ENCODE data around the gene D2HGDH. TPM values are rescaled to one million over a fixed set of nuclear protein-coding genes. Genes with fewer than 3 reads are reported as not detected.

The D2HGDH gene
- total RNA-seq, 1 donor from 2014 or later: 19.6 TPM

DNA sequence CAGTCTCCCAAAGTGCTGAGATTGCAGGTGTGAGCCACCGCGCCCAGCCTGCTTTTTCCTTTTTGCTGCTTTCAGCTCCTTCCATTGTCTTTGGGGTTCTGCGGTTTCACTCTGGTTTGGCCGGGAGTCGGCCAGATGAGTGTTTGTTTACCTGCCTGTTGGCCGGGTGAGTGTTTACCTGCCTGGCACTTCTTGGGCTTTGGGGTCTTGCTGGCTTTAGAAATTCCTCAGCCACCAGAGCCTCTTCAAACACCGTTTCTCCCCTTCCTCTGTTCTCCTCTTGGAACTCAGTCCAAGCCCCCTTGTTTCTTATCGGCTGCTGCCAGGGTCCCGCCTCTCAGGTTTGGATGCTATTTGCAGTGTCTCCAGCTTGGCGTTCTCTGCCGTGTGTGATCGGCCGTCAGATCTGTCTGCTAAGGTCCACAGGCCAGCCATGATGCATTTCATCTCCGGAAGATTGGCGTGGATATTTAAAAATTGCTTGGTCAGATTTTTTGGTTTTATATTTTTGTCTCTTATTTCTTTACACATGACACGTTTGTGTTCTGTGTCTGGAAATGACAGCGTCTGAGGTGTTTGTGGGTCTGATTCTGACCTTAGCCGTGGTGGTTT is 28.0 kb downstream of the D2HGDH start:
- intact Hi-C loops (cut with DNase I): no loop called here
- DNase-seq (ENCODE audit: missing footprints) (peak; percentile 30), ATAC-seq (no peak)

DNA sequence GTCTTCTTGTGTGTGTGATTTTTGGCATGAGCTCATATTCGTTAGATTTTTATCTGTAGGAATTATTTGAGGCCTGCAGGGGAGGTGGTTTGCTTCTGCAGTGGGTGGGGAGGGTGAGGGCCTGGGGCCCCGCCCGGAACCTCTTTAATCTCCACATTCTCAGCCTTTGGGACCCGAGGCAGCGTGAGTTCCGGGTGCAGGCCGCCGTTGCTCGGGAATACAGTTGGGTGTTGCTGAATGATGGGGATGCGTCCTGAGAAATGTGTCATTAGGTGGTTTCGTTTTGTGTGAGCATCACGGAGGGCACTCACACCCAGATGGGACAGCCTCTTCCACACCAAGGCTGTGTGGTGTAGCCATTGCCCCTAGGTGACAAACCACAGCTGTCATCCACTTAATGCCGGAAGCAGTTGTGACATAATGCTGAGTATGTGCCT is 28.5 kb downstream of the D2HGDH start:
- DNase-seq (ENCODE audit: missing footprints) (peak; percentile 37), ATAC-seq (no peak)
- intact Hi-C loops (cut with DNase I): no loop called here

DNA sequence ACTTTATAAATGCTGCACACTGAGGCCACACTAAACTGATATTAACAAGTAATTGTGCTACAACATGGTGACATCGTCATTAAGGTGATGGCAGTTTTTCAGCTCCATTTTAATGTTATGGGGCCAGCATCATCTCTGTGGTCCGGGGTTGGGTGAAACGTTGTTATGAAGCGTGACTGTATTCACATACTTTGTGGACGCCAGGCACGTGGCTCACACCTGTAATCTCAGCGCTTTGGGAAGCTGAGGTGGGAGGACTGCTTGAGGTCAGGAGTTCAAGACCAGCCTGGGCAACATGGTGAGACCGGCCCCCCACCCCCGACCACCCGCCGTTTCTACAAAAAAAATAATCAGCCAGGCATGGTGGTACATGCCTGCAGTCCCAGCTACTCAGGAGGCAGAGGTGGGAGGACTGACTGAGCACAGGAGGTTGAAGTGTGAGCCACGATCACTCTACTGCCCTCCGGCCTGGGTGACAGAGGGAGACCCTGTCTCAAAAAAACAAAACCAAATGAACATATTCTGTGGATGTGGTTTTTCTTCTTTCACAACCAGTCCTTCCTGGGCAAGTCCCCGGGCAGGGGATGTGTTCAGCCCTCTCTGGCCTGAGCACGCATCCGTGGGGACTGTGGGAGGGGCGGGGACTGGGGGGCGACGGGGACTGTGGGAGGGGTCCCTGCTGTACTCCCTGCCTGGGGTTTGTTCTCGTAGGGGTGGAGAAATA is 29.3 kb downstream of the D2HGDH start:
- DNase-seq (ENCODE audit: missing footprints) (peak; percentile 23), ATAC-seq (no peak)
- intact Hi-C loops (cut with DNase I): no loop called here

DNA sequence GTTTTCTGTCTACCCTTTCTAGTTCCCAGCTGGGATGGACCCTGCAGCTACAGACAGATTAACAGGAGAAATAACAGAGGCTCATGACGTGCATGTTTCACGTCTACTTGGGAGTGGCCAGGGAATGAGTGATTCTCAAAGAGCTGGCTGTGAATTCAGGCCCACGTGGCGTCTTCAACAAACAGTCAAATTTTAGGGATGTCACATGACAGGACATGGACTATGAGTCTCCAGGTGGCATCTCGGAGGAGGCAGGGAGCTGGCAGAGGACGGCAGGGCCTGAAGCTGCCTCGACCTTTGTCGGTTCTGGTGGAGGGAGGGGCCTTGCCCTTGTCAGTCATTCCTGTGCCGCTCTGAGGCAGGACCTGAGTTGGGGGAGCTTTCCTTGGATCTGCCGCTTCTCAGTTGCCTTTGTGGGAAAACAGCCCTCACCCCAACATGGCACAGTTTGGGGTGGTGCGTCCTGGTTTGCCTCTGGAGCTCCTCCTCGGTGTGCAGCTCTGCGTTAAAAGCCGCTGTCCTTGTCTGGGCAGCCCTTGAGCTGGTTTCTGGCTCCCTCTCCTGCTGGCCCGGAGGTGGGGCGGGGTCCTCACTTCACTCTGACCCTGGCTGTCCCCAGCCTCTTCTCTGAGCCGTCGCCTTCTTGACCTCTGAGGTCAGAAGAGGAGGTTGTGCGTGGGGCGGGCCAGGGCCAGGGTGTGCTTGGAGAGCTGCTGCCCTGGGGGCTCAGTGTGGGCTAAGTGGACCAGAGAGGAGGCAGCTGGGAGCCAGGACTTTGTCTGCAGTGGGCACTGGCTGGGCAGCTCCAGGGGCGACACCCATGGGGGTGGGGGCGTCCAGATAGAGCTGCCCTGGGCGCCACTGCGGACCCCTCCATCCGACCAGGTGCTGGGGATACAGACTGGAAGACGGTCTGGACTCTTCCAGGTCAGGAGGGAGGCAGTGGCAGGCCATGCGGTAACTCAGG is 30.1 kb downstream of the D2HGDH start:
- DNase-seq (ENCODE audit: missing footprints): peak; percentile 33
- ATAC-seq: no peak
- intact Hi-C loops (cut with DNase I): no loop called here

DNA sequence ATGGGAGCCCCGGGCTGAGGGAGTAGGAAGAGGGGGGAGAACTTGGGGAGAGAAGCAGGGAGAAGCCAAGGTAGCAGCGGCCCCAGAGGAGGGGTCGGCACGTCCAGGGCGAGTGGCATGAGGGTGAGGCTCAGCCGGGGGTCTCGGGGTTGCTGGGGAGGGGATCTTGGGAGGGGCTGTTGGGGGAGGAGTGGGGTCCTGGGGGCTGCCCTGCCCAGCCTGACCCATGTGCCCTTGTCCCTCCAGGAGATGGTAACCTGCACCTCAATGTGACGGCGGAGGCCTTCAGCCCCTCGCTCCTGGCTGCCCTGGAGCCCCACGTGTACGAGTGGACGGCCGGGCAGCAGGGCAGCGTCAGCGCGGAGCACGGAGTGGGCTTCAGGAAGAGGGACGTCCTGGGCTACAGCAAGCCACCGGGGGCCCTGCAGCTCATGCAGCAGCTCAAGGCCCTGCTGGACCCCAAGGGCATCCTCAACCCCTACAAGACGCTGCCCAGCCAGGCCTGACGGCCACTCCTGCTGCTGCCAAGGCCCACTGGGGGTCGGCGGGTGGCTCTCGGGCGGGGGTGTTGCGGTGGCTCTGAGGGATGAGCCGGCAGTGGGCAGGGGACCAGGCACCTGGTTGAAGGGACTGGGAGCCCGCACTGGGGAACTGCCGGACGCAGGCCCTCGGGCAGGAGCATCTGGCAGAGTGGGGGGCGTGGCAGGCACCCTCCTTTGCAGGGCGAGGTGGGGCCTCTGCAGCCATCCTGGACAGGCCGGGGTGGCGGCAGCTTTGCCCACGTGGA is 33.2 kb downstream of the D2HGDH start:
- DNase-seq (ENCODE audit: missing footprints) (peak; percentile 64), ATAC-seq (no peak)
- intact Hi-C loops (cut with DNase I): no loop called here

DNA sequence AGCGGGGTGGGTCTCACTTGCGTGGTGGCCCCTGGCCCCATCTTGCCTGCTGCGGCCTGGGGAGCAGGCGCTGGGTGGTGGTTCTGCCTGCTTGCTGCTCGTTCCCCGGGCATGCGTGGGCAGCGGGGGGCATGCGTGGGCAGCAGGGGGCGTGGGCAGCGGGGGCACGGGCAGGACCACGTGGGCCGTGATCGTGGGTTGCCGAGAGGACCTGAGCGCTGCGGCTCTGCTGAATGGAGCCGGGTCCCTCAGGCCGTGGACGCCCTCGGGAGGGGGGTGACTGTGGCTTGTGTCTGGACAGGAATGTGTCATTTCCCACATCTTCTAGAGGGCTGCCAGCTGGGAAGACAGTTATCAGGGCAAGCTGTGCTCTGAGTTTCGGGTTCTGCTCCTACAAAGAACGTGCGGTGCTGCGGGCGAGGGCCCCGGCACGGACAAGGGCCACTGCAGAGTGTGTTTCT is 33.9 kb downstream of the D2HGDH start:
- intact Hi-C loops (cut with DNase I): no loop called here
- ATAC-seq (no peak), DNase-seq (ENCODE audit: missing footprints) (peak; percentile 42)

DNA sequence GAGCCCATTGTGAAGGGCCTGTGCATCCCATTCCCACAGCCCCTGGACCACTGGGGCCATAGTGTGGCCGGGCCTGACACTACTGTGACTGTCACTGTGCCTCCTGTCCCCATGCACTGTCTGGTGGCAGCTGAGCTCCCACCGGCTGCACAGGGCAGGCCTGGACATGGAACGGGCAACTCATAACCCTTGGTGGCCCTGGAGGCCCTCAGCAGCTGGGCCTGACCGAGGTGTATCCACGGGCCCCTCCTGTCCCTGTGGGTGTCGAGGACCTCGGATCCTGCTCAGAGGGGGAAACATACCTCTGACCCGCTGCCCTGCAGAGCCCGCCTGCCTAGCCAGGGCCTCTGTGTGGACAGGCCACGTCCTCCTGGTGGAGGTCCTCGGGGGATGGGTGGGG is 34.4 kb downstream of the D2HGDH start:
- DNase-seq (ENCODE audit: missing footprints) (peak; percentile 61), ATAC-seq (no peak)
- intact Hi-C loops (cut with DNase I): no loop called here

DNA sequence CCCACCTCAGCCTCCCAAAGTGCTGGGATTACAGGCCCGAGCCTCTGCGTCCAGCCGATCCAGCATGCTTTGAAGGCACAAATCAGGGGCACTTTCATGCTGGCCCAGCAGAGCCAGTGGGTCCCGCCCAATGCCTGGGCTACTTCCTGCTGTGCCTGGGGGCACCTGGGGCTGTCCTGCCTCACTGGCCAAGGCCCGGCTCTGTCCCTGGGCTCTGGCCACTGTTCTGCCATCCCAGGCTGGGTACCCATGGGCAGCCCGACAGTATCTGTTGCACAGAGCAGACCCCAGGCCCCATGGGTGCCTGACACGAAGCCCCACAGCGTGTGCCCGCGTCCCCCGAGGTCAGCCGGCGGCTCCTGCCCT is 35.4 kb downstream of the D2HGDH start:
- ATAC-seq (no peak), DNase-seq (ENCODE audit: missing footprints) (no peak)
- intact Hi-C loops (cut with DNase I): no loop called here

DNA sequence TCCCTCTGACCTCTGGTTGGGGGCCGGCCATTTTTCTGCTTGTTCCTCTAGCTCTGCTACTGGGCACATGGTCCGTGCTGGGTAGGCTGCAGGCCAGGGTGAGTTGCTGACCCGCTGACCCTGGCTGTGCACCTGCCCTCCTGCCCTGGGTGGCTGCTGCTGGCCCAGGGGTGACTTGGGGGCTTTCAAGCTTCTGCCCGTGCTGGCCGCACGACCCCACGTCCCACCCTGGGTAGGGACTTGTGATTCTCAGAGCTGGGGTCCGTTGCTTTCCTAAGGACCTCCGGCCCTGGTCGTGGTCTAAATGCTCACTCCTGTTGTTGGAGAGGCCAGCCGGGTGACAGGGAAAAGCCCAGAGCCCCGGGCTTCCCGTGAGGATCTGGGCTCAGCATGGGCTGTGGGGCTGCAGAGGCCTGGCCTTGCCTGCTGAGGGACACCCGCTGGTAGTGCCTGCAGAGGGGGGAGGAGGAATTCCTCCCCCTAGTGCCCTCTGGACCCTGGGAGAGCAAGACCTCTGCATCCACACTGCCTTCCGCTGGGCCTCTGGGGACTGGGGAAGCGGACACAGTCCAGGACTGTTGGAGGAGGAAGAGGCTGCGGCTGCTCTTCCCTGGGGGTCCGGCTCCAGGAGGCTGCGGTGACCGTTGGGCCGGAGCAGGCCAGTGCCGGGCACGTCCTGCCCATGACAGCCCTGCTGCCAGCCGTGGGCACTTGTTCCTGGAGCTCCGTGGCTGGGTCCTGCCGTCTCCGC is 35.9 kb downstream of the D2HGDH start:
- peak; percentile 55 for DNase-seq (ENCODE audit: missing footprints)
- ATAC-seq: no peak
- intact Hi-C loops (cut with DNase I): no loop called here

DNA sequence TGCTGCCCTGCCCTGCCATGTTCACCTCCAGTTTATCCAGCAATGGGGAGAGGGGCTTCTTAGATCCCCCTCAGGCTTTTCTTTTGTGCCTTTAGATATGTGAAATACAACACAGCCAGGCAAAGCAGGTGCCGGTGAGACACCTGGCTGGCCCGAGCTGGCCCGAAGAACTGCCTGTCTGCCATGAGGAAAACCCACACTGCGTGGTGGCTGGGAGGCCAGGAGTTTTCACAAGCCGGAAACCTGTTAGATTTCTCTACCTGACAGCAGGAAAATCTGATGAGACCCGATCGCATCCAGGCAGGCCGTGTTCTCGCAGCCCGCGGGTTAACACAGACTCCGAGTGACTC is 36.5 kb downstream of the D2HGDH start:
- intact Hi-C loops (cut with DNase I): no loop called here
- no peak for ATAC-seq
- DNase-seq (ENCODE audit: missing footprints): no peak

DNA sequence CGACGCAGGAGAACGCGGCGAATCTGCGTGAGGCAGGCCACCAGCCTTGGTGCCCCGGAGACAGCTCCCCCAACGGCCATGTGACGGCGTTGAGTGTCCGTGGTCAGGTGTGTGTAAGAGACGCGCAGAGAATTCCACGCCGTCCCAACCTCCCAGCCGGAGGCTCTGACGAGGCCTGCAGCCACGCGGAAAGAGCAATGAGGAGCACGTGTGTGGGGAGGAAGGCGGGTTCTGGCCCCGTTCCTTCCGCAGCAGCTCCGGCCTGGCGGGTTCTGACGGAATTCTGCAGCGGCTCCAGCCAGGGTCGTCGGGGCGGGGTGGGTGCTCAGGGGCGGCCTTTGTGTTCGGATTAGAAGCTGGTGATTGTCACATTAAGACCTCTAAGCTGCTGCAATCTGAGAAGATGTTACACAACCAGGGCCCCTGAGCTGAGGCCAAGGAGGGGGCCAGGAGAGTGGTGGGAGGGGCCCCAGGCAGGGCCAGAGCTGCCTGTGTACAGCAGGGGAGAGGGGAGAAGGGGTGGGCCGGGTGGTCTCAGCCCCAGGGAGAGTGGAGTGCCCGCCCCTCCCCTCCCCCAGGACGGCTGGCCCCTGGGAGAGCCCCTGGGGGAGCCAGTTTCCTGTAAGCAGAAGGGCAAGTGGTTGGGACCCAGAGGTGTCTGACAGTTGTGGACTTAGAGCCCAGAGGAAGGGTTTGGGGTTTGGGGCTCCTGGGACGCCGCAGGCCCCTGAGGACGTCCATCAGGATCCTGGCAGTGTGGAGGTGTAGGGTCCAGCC is 37.0 kb downstream of the D2HGDH start:
- intact Hi-C loops (cut with DNase I): no loop called here
- peak; percentile 65 for DNase-seq (ENCODE audit: missing footprints)
- ATAC-seq: peak; percentile 37

DNA sequence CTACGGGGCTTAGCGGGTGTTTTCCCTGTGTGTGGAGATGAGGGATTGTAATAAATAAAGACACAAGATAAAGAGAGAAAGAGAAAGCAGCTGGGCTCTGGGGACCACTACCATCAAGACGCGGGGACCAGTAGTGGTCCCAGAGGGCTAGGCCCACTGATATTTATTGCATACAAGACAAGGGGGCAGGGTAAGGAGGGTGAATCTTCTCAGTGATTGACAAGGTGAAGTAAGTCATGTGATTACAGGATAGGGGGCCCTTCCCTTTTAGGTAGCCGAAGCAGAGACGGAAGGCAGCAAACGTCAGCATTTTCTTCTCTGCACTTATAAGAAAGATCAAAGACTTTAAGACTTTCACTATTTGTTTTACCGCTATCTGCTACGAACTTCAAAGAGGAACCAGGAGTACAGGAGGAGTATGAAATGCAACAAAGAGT is 37.7 kb downstream of the D2HGDH start:
- intact Hi-C loops (cut with DNase I): no loop called here
- ATAC-seq: no peak
- DNase-seq (ENCODE audit: missing footprints): peak; percentile 22

DNA sequence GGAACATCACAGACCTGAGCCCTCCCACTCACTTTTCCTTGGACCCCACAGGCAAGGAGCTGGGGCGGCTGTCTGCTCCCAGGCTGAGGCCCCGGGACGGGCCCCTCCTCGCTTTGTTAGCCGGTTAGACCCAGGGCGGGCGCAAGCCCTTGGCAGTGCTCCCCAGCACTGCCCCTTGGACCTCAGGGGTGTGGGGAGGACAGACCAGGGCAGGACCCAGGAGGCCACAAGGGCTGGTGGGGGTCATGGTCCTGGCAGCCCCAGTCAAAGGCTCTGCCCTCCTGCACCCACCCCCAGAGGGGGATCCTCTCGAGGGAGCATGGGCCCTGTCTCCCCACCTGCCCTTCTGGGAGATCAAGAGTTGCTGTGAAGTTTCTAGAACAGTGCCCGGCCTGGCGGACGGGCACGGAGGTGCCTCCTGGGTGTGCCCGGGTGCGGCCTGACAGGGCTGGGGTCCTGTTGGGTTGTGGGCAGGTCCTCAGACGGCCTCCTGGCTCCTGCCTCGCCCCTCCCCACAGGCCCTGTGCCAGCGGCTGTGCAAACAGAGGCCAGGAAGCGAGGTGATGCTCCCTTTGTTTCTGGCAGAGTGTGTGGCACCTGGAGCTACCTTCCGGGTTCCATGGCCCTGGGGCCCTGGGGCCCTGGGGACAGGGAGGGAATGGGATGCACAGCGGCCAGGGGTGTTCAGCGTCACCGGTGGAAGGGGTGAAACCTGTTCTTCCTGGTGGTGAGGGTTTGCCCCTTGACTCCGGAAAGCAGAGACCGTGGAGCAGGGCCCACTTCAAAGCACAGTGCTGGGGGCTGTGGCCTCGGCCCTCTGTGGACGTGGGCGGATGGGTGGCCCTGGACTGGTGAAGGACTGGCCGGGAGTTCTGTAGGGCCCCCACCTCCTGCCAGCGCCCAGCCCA is 39.3 kb downstream of the D2HGDH start:
- DNase-seq (ENCODE audit: missing footprints) (peak; percentile 22), ATAC-seq (no peak)
- intact Hi-C loops (cut with DNase I): no loop called here

DNA sequence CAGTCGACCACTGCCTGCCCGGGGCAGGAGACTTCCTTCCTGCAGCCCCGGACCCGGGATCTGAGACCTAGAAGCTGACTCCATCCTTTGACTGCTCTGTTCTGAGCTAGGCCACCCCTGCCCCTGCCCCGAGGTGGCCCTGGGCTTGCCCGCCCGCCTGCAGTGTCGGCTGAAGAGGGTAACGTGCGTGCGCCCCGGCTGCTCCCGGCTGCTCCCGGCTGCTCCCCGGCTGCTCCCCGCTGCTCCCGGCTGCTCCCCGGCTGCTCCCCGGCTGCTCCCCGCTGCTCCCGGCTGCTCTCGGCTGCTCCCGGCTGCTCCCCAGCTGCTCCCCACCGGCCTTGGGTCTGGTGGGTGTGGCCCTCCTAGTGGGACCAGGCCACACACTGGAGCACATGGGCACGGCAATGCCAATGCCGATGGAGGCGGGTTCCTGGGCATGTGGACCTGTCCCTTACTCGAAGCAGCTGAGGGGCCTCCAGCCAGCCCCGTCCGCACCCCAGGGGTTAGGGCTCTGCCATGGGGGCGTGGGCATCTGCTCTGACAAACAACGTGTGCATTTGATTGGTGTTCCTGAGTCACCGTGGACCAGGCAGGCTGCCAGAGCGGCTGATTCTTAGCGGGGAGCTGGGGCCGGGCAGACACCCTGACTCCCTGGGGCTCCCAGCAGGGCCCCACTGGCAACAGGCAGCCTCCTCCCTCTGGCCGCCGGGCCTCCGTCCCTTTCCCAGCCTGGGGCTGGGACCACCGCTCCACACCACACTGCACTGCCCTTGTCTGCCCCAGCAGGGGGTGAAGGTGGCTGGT is 40.2 kb downstream of the D2HGDH start:
- intact Hi-C loops (cut with DNase I): no loop called here
- peak; percentile 48 for DNase-seq (ENCODE audit: missing footprints)

More for the DNA sequence above, 40.2 kb downstream of the D2HGDH start:
- ATAC-seq: no peak
